GM23338 (cell line): ENCODE results near the gene TOR2A. TPM values are rescaled to one million over a fixed set of nuclear protein-coding genes. Genes with fewer than 3 reads are reported as not detected.
"Not testable (repeated sequence)": the region's sequence is repeated elsewhere in the genome, so short reads cannot be mapped to it uniquely, and the experiment has no call there.

Source experiments
- ATAC-seq: fragments of 200-7000 bp; cut with Tn5 transposase; 3 replicates; pipeline ENCODE4 v1.9.1; 2020
- DNase-seq: peaks from one replicate; pipeline ENCODE4 v3.0.0-alpha.2; 2015; ENCODE audit warnings: low spot score
- H2AFZ ChIP-seq: fragments of 200-600 bp; sonication (generic); 2 replicates; pipeline ENCODE4 v1.8.0; 2016; ENCODE audit warnings: antibody characterized with exemption, mild to moderate bottlenecking, moderate library complexity
- H3F3A ChIP-seq: fragments of 200-600 bp; sonication (generic); replicated peaks from 2 replicates; pipeline ENCODE4 v1.8.0; 2017; ENCODE audit warnings: antibody characterized with exemption, mixed run types, low read depth
- H3K27ac ChIP-seq: fragments of 200-600 bp; sonication (generic); 2 replicates; pipeline ENCODE4 v1.6.1; 2016; ENCODE audit warnings: low read depth
- H3K27me3 ChIP-seq: fragments of 200-600 bp; sonication (generic); 2 replicates; pipeline ENCODE4 v1.8.0; 2016; ENCODE audit warnings: mild to moderate bottlenecking, mixed run types, moderate library complexity; ENCODE audit not compliant: insufficient read depth
- H3K36me3 ChIP-seq: fragments of 200-600 bp; sonication (generic); 2 replicates; pipeline ENCODE4 v1.8.0; 2016; ENCODE audit warnings: mild to moderate bottlenecking; ENCODE audit not compliant: insufficient read depth
- H3K4me1 ChIP-seq: fragments of 200-600 bp; sonication (generic); 2 replicates; pipeline ENCODE4 v1.8.0; 2016; ENCODE audit warnings: mild to moderate bottlenecking, moderate library complexity; ENCODE audit not compliant: insufficient read depth
- H3K4me2 ChIP-seq: fragments of 200-600 bp; sonication (generic); 2 replicates; pipeline ENCODE4 v1.7.1; 2017; ENCODE audit warnings: mixed run types
- H3K4me3 ChIP-seq: fragments of 200-600 bp; sonication (generic); 2 replicates; pipeline ENCODE4 v1.6.1; 2016; ENCODE audit warnings: mixed run types
- H3K79me2 ChIP-seq: fragments of 200-600 bp; sonication (generic); replicated peaks from 2 replicates; pipeline ENCODE4 v1.8.0; 2017; ENCODE audit warnings: mild to moderate bottlenecking; ENCODE audit not compliant: insufficient read depth
- H3K9me2 ChIP-seq: fragments of 200-600 bp; sonication (generic); 2 replicates; pipeline ENCODE4 v1.8.0; 2017; ENCODE audit not compliant: insufficient read depth
- H4K20me1 ChIP-seq: fragments of 200-600 bp; sonication (generic); replicated peaks from 2 replicates; pipeline ENCODE4 v1.8.0; 2017; ENCODE audit warnings: mild to moderate bottlenecking; ENCODE audit not compliant: insufficient read depth
- H3K27ac Mint-ChIP-seq: 2 replicates; pipeline ENCODE4 v1.8.0; 2020; ENCODE audit warnings: inconsistent platforms, mild to moderate bottlenecking, moderate library complexity, mixed read lengths
- H3K27me3 Mint-ChIP-seq: 3 replicates; pipeline ENCODE4 v1.8.0; 2022; ENCODE audit warnings: low read depth, mild to moderate bottlenecking, moderate library complexity, mixed read lengths, inconsistent platforms; ENCODE audit not compliant: insufficient read depth, poor library complexity
- H3K36me3 Mint-ChIP-seq: 3 replicates; pipeline ENCODE4 v1.8.0; 2021; ENCODE audit warnings: low read depth, mild to moderate bottlenecking, inconsistent platforms, moderate library complexity, mixed read lengths
- H3K4me1 Mint-ChIP-seq: 3 replicates; pipeline ENCODE4 v1.8.0; 2020; ENCODE audit warnings: mild to moderate bottlenecking, inconsistent platforms, mixed read lengths
- H3K4me3 Mint-ChIP-seq: 3 replicates; pipeline ENCODE4 v1.8.0; 2021; ENCODE audit warnings: moderate library complexity, mild to moderate bottlenecking, inconsistent platforms, mixed read lengths
- H3K9me3 Mint-ChIP-seq: 3 replicates; pipeline ENCODE4 v1.8.0; 2020; ENCODE audit warnings: moderate library complexity, mild to moderate bottlenecking, inconsistent platforms, mixed read lengths
- CREB1 ChIP-seq: fragments of 250-450 bp; sonication (Bioruptor Pico); IDR thresholded peaks from 2 replicates; pipeline ENCODE4 v1.5.0; 2020; ENCODE audit warnings: low read depth, mild to moderate bottlenecking, moderate library complexity
- EZH2 ChIP-seq: fragments of 200-600 bp; sonication (generic); IDR thresholded peaks from one replicate; pipeline ENCODE4 v1.8.0; 2017; ENCODE audit warnings: antibody characterized with exemption, mild to moderate bottlenecking, low read depth; ENCODE audit not compliant: unreplicated experiment
- EZH2phosphoT487 ChIP-seq: fragments of 200-600 bp; sonication (generic); IDR thresholded peaks from one replicate; pipeline ENCODE4 v1.8.1; 2018; ENCODE audit warnings: antibody characterized with exemption; ENCODE audit not compliant: unreplicated experiment
- JUNB ChIP-seq: IDR thresholded peaks from one replicate; pipeline ENCODE4 v1.6.1; 2016; ENCODE audit warnings: antibody characterized with exemption; ENCODE audit not compliant: unreplicated experiment
- NANOG ChIP-seq: IDR thresholded peaks from 2 replicates; pipeline ENCODE4 v1.6.1; 2016; ENCODE audit warnings: antibody characterized with exemption, borderline replicate concordance
- POLR2AphosphoS5 ChIP-seq: IDR thresholded peaks from 2 replicates; pipeline ENCODE4 v1.6.1; 2016; ENCODE audit warnings: antibody characterized with exemption, low read depth
- STAT1 ChIP-seq: IDR thresholded peaks from one replicate; pipeline ENCODE4 v1.6.1; 2016; ENCODE audit warnings: antibody characterized with exemption; ENCODE audit not compliant: unreplicated experiment
- polyA plus RNA-seq: library from polyadenylated mRNA; unstranded; fragments of >200 nt; fragmentation: Nextera tagmentation; extraction: Ambion mirVana; gene quantifications from 2 replicates; pipeline ENCODE4 v1.2.1, GENCODE V29; 2016
- total RNA-seq: library from RNA; depleted of rRNA; stranded (reverse); fragments of >200 nt; shearing (Covaris generic); gene quantifications from 2 replicates; pipeline ENCODE4 v1.2.3, GENCODE V29; 2014
- TF ChIP-seq, protein P1 (sequence below), 2 experiments: fragments of 200-600 bp in 1 of 2; sonication (generic) in 1 of 2; conservative IDR thresholded peaks; 2 replicates each; pipeline versions ENCODE4 v1.5.1 to v1.6.1; 2016 to 2017; ENCODE audit warnings: antibody characterized with exemption in 2 of 2, low read depth in 2 of 2, mild to moderate bottlenecking in 2 of 2, moderate library complexity in 1 of 2
- TF ChIP-seq, protein P2 (sequence below): IDR thresholded peaks from one replicate; pipeline ENCODE4 v1.6.1; 2018; ENCODE audit warnings: antibody characterized with exemption; ENCODE audit not compliant: unreplicated experiment
- TF ChIP-seq, protein P3 (sequence below): fragments of 250-450 bp; sonication (Bioruptor Pico); IDR thresholded peaks from 2 replicates; pipeline ENCODE4 v1.5.0; 2020; ENCODE audit warnings: mild to moderate bottlenecking, moderate library complexity

The TOR2A gene
- total and polyA plus RNA-seq, 2 experiments from 2014 or later, result 14.4 to 23.5 TPM

- TF ChIP-seq, protein P1, sequence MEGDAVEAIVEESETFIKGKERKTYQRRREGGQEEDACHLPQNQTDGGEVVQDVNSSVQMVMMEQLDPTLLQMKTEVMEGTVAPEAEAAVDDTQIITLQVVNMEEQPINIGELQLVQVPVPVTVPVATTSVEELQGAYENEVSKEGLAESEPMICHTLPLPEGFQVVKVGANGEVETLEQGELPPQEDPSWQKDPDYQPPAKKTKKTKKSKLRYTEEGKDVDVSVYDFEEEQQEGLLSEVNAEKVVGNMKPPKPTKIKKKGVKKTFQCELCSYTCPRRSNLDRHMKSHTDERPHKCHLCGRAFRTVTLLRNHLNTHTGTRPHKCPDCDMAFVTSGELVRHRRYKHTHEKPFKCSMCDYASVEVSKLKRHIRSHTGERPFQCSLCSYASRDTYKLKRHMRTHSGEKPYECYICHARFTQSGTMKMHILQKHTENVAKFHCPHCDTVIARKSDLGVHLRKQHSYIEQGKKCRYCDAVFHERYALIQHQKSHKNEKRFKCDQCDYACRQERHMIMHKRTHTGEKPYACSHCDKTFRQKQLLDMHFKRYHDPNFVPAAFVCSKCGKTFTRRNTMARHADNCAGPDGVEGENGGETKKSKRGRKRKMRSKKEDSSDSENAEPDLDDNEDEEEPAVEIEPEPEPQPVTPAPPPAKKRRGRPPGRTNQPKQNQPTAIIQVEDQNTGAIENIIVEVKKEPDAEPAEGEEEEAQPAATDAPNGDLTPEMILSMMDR (conservative IDR thresholded peaks at IDR 0.05; ENCODE audit: low read depth in 2 of 2), result no peak
- no peak for TF ChIP-seq EZH2
Measured at GRCh38 chr9:127758843-127759242, 23.7 kb upstream of the TOR2A start (continued).

DNA sequence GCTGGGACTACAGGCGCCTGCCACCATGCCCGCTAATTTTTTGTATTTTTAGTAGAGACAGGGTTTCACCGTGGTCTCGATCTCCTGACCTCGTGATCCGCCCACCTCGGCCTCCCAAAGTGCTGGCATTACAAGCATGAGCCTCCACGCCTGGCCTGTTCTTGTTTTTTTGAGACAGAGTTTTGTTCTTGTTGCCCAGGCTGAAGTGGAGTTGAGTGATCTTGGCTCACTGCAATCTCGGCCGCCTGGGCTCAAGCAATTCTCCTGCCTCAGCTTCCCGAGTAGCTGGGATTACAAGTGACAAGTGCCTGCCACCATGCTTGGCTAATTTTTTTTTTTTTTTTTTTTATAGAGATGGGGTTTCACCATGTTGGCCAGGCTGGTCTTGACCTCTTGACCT lies 21.7 kb upstream of the TOR2A start:
- H3K4me3 Mint-ChIP-seq, ATAC-seq, H3K27ac ChIP-seq, H3K4me3 ChIP-seq, DNase-seq, H3K4me1 Mint-ChIP-seq, H3F3A ChIP-seq, H3K36me3 Mint-ChIP-seq, H3K36me3 ChIP-seq, H3K4me2 ChIP-seq, H3K9me3 Mint-ChIP-seq, H3K9me2 ChIP-seq, H3K27ac Mint-ChIP-seq, H4K20me1 ChIP-seq, H2AFZ ChIP-seq, H3K79me2 ChIP-seq: not testable (repeated sequence)
- H3K27me3 ChIP-seq, result peaks cover 14% of the 10 kb centered on the region
- H3K4me1 ChIP-seq, result peaks cover 10% of the 10 kb centered on the region; the same call in 1 of the 2 replicates
- peaks cover 18% of the 10 kb centered on the region for H3K27me3 Mint-ChIP-seq

DNA sequence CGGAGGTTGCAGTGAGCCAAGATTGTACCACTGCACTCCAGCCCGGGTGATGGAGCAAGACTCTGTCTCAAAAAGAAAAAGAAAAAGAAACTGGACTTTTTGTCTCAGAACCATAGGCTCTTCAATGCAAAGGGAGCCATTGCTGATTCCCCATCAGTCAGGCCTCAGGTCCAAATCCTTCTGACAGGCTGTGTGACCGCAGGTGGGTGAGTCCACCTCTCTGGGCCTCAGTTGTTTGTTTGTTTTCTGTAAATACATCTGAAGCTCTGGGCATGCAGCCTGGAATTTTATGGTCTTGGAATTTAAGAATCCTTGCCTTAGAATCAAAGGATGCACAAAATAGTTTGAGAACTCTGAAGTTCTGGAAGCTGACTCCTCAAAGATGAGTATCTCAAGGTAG lies 21.1 kb upstream of the TOR2A start:
- Histone ChIP-seq H3F3A (no peaks in the 10 kb centered on the region), H3K36me3 (no peaks in the 10 kb centered on the region), H3K4me3 (no peak overlapping the region), H3K4me2 (no peak overlapping the region), H3K9me2 (no peaks in the 10 kb centered on the region), H4K20me1 (0 out of 2 replicates have a peak, but pooled peaks cover 13% of the 10 kb centered on the region), H3K4me1 (peaks cover 5% of the 10 kb centered on the region; the same call in 1 of the 2 replicates), H3K27ac (no peak overlapping the region), H3K79me2 (no peaks in the 10 kb centered on the region), H3K27me3 (peaks cover 14% of the 10 kb centered on the region), H2AFZ (no peak overlapping the region)
- Mint-ChIP-seq H3K27ac (no peak overlapping the region), H3K4me1 (peaks cover 3% of the 10 kb centered on the region; the same call in 1 of the 3 replicates), H3K36me3 (no peaks in the 10 kb centered on the region), H3K4me3 (no peak overlapping the region), H3K27me3 (peaks cover 18% of the 10 kb centered on the region), H3K9me3 (no peaks in the 10 kb centered on the region)
- no peak for DNase-seq
- no peak for ATAC-seq
- no peak for TF ChIP-seq CREB1 (CRISPR knock-in tag)
- TF ChIP-seq, protein P2, sequence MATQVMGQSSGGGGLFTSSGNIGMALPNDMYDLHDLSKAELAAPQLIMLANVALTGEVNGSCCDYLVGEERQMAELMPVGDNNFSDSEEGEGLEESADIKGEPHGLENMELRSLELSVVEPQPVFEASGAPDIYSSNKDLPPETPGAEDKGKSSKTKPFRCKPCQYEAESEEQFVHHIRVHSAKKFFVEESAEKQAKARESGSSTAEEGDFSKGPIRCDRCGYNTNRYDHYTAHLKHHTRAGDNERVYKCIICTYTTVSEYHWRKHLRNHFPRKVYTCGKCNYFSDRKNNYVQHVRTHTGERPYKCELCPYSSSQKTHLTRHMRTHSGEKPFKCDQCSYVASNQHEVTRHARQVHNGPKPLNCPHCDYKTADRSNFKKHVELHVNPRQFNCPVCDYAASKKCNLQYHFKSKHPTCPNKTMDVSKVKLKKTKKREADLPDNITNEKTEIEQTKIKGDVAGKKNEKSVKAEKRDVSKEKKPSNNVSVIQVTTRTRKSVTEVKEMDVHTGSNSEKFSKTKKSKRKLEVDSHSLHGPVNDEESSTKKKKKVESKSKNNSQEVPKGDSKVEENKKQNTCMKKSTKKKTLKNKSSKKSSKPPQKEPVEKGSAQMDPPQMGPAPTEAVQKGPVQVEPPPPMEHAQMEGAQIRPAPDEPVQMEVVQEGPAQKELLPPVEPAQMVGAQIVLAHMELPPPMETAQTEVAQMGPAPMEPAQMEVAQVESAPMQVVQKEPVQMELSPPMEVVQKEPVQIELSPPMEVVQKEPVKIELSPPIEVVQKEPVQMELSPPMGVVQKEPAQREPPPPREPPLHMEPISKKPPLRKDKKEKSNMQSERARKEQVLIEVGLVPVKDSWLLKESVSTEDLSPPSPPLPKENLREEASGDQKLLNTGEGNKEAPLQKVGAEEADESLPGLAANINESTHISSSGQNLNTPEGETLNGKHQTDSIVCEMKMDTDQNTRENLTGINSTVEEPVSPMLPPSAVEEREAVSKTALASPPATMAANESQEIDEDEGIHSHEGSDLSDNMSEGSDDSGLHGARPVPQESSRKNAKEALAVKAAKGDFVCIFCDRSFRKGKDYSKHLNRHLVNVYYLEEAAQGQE, result no peak
- TF ChIP-seq EZH2phosphoT487, result no peak
- TF ChIP-seq, protein P3, sequence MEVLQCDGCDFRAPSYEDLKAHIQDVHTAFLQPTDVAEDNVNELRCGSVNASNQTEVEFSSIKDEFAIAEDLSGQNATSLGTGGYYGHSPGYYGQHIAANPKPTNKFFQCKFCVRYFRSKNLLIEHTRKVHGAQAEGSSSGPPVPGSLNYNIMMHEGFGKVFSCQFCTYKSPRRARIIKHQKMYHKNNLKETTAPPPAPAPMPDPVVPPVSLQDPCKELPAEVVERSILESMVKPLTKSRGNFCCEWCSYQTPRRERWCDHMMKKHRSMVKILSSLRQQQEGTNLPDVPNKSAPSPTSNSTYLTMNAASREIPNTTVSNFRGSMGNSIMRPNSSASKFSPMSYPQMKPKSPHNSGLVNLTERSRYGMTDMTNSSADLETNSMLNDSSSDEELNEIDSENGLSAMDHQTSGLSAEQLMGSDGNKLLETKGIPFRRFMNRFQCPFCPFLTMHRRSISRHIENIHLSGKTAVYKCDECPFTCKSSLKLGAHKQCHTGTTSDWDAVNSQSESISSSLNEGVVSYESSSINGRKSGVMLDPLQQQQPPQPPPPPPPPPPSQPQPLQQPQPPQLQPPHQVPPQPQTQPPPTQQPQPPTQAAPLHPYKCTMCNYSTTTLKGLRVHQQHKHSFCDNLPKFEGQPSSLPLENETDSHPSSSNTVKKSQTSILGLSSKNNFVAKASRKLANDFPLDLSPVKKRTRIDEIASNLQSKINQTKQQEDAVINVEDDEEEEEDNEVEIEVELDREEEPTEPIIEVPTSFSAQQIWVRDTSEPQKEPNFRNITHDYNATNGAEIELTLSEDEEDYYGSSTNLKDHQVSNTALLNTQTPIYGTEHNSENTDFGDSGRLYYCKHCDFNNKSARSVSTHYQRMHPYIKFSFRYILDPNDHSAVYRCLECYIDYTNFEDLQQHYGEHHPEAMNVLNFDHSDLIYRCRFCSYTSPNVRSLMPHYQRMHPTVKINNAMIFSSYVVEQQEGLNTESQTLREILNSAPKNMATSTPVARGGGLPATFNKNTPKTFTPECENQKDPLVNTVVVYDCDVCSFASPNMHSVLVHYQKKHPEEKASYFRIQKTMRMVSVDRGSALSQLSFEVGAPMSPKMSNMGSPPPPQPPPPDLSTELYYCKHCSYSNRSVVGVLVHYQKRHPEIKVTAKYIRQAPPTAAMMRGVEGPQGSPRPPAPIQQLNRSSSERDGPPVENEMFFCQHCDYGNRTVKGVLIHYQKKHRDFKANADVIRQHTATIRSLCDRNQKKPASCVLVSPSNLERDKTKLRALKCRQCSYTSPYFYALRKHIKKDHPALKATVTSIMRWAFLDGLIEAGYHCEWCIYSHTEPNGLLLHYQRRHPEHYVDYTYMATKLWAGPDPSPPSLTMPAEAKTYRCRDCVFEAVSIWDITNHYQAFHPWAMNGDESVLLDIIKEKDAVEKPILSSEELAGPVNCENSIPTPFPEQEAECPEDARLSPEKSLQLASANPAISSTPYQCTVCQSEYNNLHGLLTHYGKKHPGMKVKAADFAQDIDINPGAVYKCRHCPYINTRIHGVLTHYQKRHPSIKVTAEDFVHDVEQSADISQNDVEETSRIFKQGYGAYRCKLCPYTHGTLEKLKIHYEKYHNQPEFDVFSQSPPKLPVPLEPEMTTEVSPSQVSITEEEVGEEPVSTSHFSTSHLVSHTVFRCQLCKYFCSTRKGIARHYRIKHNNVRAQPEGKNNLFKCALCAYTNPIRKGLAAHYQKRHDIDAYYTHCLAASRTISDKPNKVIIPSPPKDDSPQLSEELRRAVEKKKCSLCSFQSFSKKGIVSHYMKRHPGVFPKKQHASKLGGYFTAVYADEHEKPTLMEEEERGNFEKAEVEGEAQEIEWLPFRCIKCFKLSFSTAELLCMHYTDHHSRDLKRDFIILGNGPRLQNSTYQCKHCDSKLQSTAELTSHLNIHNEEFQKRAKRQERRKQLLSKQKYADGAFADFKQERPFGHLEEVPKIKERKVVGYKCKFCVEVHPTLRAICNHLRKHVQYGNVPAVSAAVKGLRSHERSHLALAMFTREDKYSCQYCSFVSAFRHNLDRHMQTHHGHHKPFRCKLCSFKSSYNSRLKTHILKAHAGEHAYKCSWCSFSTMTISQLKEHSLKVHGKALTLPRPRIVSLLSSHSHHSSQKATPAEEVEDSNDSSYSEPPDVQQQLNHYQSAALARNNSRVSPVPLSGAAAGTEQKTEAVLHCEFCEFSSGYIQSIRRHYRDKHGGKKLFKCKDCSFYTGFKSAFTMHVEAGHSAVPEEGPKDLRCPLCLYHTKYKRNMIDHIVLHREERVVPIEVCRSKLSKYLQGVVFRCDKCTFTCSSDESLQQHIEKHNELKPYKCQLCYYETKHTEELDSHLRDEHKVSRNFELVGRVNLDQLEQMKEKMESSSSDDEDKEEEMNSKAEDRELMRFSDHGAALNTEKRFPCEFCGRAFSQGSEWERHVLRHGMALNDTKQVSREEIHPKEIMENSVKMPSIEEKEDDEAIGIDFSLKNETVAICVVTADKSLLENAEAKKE (CRISPR knock-in tag), result no peak
- TF ChIP-seq POLR2AphosphoS5, result no peak
- no peak for TF ChIP-seq STAT1
- no peak for TF ChIP-seq NANOG
- no peak for TF ChIP-seq JUNB
